Measurements from ENCODE around the gene TSPAN17.

TSPAN17 gene

GRCh38 chr5:176621661-176622079, 25.6 kb upstream of the TSPAN17 start:
- DNase-seq (ENCODE audit: low spot score) = peak; percentile 63

GRCh38 chr5:176624142-176624541, 23.1 kb upstream of the TSPAN17 start:
- no peak for DNase-seq (ENCODE audit: low spot score)

- DNase-seq (ENCODE audit: low spot score) = no peak
Observed at GRCh38 chr5:176624938-176625337, 22.3 kb upstream of the TSPAN17 start.

GRCh38 chr5:176625512-176625911, 21.8 kb upstream of the TSPAN17 start:
- DNase-seq (ENCODE audit: low spot score) = no peak

DNA sequence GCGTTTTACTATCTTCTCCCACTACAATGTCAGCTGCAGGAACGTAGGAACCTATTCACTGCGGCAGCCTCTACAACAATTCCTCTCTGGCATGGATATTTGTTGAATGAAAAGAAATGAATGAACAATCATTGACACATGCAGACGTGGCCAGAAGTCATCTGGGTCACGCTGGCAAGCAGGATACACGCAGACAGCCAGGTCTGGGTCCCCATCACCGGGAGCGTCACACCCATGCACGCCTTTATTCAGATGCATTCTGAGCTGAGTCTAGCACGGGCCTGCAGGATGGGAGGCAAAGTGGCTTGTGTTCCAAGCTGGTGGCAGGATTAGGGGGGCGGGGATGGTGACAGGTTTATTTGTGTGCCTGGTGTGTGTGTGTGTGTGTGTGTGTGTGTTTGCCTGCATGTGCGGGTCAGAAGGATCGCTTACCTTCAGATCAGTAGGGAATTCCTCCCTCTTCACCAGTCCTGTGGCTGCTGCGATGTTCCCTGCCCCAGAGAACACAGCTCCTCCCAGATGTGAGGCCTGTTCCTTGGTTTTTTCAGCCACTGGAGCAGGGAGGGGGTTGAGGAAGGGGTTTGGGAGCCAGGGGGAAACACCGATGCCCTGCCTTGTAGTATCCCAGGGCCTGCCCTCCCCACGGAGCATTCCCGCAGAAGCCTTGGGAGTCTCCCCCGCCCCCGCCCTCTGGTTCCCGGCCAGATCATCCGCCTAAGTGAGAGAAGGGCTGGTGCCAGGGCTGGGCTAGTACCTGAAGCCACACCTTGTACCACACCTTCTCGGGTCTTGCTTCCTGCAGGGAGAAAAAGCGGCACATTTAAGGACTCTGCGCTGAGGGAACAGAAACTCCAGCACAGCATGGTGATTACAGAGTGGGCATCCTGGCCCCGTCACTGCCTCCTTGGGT, 21.1 kb upstream of the TSPAN17 start:
- DNase-seq (ENCODE audit: low spot score) = no peak

DNA sequence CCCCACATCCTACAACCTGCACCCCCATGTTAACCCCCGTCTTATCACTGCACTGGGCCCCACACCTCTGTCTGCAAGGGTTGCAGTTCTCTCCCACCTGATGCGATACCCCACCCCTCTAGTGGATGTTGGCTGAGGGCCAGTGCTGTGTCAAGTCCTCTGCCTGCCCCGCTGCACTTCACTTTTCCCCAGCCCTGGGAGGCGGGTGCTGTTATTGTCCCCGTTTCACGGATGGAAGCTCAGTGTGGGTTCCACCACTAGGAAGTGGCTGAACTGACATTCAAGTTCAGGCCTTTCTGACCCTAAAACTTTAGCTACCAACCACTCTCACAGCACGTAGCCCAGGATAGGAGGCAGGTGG, 20.4 kb upstream of the TSPAN17 start:
- no peak for DNase-seq (ENCODE audit: low spot score)

- DNase-seq (ENCODE audit: low spot score) = no peak
Observed at GRCh38 chr5:176627582-176627981, 19.7 kb upstream of the TSPAN17 start.

- DNase-seq (ENCODE audit: low spot score) = no peak
Observed at GRCh38 chr5:176628406-176629228, 18.7 kb upstream of the TSPAN17 start.

DNA sequence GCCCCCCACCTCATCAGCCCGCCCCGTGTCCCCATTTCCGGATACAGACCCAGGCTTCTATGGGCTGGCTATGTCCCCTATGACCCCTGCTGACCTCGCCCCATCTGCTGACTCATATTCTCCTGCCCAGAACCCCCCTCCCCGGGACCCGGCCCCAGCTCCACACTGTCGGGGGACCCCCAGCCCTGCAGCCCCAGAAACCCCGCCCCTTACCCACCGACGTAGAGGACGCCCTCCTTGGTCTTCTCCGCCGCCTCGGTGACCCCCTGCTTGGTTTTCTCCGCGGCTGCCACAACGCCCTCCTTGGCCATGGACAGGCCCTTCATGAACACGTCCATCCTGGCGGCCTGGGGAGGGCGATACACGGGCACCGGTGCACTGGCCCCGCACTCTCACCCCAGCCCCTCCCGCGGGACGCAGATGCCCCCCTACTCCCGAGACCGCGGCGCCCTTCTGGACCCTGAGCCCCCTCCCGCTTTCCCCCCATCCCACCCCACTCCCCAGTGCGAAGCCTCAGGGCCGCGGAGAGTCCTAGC, 17.9 kb upstream of the TSPAN17 start:
- no peak for DNase-seq (ENCODE audit: low spot score)

- peak; percentile 79 for DNase-seq (ENCODE audit: low spot score)
Observed at GRCh38 chr5:176629853-176630680, 17.2 kb upstream of the TSPAN17 start, which contains the start of the genes EIF4E1B and SNCB. TSS of gene EIF4E1B (plus strand) at chr5:176630675. CDS start at chr5:176642788, 12,113 bp downstream. TSS of gene SNCB (minus strand) at chr5:176630534. CDS start at chr5:176629654, 880 bp downstream.

- DNase-seq (ENCODE audit: low spot score) = no peak
Observed at GRCh38 chr5:176630681-176631222, 16.5 kb upstream of the TSPAN17 start.

GRCh38 chr5:176631383-176632200, 15.7 kb upstream of the TSPAN17 start:
- no peak for DNase-seq (ENCODE audit: low spot score)

DNA sequence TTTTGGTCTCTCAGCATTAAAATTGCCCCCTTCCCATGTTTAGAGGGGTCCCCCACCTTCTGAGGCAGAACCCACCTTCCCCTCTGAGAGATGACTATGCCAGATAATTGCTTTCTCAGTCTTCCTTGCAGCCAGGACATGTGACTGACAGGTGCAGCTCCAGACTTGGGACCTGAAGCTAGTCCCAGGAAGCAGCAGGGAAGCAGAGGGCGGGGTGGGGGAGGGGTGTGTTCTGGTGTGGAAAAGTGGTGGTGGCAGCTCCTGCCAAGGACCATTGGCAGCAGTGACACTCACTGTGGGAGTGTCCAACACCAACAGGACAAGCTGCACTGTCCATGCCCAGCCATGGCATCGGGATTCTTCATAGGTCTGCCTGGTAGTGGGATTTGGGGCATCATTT, 14.5 kb upstream of the TSPAN17 start:
- no peak for DNase-seq (ENCODE audit: low spot score)

DNA sequence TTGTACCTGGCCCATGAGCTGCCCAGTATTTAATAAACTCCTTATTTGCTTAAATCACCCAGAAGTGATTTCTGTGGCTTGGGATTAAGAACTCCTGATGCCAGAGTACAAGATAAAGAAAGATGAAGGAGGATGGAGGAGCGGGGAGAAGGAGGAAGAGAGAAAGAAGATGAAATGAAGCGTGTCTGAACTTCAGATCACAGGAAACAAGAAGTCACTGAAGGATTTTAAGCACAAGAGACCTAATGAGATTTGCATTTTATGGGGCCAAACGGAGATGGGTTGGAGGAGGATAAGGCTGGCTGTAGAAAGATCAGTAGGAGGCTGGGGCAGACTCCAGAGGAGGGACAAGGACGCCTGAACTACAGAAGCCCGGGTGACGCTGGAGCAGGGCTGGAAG, 13.7 kb upstream of the TSPAN17 start:
- no peak for DNase-seq (ENCODE audit: low spot score)

- peak; percentile 19 for DNase-seq (ENCODE audit: low spot score)
Observed at GRCh38 chr5:176636426-176636825, 10.9 kb upstream of the TSPAN17 start.

GRCh38 chr5:176637556-176637955, 9.7 kb upstream of the TSPAN17 start:
- DNase-seq (ENCODE audit: low spot score) = no peak

GRCh38 chr5:176638437-176638836, 8.8 kb upstream of the TSPAN17 start:
- DNase-seq (ENCODE audit: low spot score) = no peak

DNA sequence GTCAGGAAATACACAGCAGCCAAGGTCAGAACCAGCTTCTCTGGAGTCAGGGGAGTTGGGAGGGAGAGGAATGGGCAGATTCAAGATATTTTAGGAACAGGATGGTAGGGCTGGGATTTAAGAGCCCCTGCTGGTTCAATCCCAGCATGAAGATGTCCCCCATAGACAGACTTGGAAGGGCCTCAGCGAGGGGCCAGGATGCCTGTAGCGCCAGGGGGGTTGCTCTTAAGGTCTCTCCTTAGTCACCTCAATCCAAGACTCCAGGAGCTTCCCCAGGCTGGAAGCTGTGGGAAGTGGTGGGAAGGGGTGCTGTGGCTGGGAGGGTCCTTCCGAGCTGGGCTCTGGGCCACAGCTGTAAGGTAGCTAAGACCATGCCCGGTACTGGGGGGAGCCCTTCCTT, 8.1 kb upstream of the TSPAN17 start:
- DNase-seq (ENCODE audit: low spot score) = no peak

DNA sequence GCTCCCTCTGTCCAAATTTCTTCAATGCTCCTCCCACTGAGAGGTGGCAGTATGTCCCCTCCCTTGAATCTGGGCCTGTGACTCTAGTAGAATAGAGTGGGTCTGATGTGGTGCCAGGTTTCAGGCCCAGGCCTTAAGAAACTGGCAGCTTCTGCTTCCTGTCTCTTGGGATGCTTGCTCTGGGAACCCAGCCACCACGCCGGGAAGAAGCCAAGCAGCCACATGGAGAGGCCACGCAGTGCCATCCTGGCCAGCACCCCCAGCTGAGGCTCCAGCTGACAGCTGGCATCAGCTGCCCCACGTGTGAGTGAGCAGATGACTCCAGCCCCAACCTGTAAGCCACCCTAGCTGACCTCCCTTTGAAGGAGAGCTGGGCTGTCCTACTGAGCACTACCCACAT, 7.3 kb upstream of the TSPAN17 start:
- no peak for DNase-seq (ENCODE audit: low spot score)

DNA sequence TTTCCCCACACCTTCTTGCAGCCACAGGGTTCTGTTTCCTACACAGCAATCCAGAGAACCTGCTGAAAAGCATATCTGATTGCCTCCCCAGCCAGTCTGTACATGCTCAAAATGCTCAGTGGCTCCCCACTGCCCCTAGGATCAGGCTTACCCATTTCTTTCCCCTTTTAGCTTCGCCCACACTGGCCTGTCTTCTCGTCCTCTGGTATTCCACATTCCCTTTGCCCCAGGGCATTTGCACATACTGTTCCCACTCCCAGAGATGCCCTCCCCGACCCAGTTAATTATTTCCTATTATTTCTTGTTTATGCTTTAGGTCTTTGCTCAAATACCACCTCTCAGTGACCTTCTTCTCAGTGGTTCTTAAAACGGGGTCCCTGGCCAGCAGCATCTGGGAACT, 6.7 kb upstream of the TSPAN17 start:
- DNase-seq (ENCODE audit: low spot score) = no peak

Measured in AG08396 (cell line).